Gastroesophageal sphincter (tissue), 4 donors: Measurements from ENCODE around the gene ADAMTSL3. TPM values are rescaled to one million over a fixed set of nuclear protein-coding genes. Genes with fewer than 3 reads are reported as not detected.
"Not testable (repeated sequence)": the region's sequence is repeated elsewhere in the genome, so short reads cannot be mapped to it uniquely, and the experiment has no call there.

Source experiments
- ATAC-seq: fragments of 150-250 bp; one replicate; pipeline ENCODE4 v1.9.1; 2016; ENCODE audit warnings: mild to moderate bottlenecking, moderate library complexity
- H3K27ac ChIP-seq, 4 donors: fragments of 200-600 bp; sonication (generic) in 3 of 4; 1 replicate in 3 of 4; 2 replicates in 1 of 4; pipeline ENCODE4 v1.5.1; 2016 to 2019
- H3K27me3 ChIP-seq: fragments of 200-600 bp; sonication (generic); one replicate; pipeline ENCODE4 v1.5.1; 2019
- H3K36me3 ChIP-seq, 2 donors: fragments of 200-600 bp; sonication (generic); one replicate each; pipeline ENCODE4 v1.5.1; 2019; ENCODE audit warnings: control low read depth in 1 of 2
- H3K4me1 ChIP-seq, 3 donors: fragments of 200-600 bp; sonication (generic); 1 replicate in 2 of 3; 2 replicates in 1 of 3; pipeline ENCODE4 v1.5.1; 2016 to 2019; ENCODE audit warnings: control low read depth in 2 of 3
- H3K4me3 ChIP-seq, 2 donors: fragments of 200-600 bp; sonication (generic); one replicate each; pipeline ENCODE4 v1.5.1; 2019; ENCODE audit warnings: mild to moderate bottlenecking in 1 of 2, moderate library complexity in 1 of 2
- H3K9me3 ChIP-seq, 3 donors: fragments of 200-600 bp; sonication (generic); one replicate each; pipeline ENCODE4 v1.5.1; 2017 to 2019; ENCODE audit warnings: control low read depth in 2 of 3
- EP300 ChIP-seq: sonication (generic); formaldehyde crosslinking; IDR thresholded peaks from one replicate; pipeline ENCODE4 v1.6.1; 2017; ENCODE audit warnings: antibody characterized with exemption, mild to moderate bottlenecking
- POLR2A ChIP-seq, 2 donors: fragments of 450-650 bp; IDR thresholded peaks; one replicate each; pipeline ENCODE4 v1.6.1; 2017; ENCODE audit warnings: antibody characterized with exemption in 2 of 2, mild to moderate bottlenecking in 2 of 2, moderate library complexity in 1 of 2
- POLR2AphosphoS5 ChIP-seq: sonication (generic); formaldehyde crosslinking; IDR thresholded peaks from one replicate; pipeline ENCODE4 v1.6.1; 2017; ENCODE audit warnings: antibody characterized with exemption
- WGBS, 2 donors: methylation state at CpG; one replicate each; pipeline ENCODE4 v1.1.5; 2018; ENCODE audit warnings: low coverage in 1 of 2; 5-methylcytosine and 5-hydroxymethylcytosine counted together
- total RNA-seq, 4 donors: library from RNA; depleted of rRNA; stranded (reverse); fragments of >200 nt; gene quantifications; one replicate each; pipeline ENCODE4 v1.1.0, GENCODE V29; 2016
- TF ChIP-seq, protein P1 (sequence below), 4 experiments: fragments of 200-600 bp in 2 of 4; fragments of 450-650 bp in 2 of 4; sonication (generic) in 1 of 4; IDR thresholded peaks; one replicate each; pipeline ENCODE4 v1.5.1; 2017 to 2019; ENCODE audit warnings: antibody characterized with exemption in 4 of 4, mild to moderate bottlenecking in 2 of 4, moderate library complexity in 2 of 4

Gene ADAMTSL3
- total RNA-seq, 4 donors from 2014 or later: 19.4 to 35.9 (median 24.1) TPM

DNA sequence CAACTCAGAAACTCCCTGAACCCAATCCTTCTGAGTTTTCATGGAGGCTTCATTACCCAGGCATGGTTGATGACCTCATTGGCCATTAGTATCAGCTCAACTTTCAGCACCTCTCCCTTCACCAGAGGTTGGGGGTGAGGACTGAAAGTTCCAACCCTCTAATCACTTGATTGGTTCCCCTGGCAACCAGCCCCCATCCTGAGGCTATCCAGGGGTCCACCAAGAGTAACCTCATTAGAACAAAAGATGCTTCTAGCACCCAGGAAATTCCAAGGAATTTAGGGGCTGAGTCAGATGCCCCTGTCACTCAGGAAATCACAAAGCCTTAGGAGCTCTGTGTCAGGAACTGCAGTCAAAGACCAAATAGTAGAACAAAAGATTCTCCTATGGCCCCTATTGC lies 43.8 kb downstream of the ADAMTSL3 start:
- TF ChIP-seq POLR2AphosphoS5: no peak
- TF ChIP-seq, protein P1, sequence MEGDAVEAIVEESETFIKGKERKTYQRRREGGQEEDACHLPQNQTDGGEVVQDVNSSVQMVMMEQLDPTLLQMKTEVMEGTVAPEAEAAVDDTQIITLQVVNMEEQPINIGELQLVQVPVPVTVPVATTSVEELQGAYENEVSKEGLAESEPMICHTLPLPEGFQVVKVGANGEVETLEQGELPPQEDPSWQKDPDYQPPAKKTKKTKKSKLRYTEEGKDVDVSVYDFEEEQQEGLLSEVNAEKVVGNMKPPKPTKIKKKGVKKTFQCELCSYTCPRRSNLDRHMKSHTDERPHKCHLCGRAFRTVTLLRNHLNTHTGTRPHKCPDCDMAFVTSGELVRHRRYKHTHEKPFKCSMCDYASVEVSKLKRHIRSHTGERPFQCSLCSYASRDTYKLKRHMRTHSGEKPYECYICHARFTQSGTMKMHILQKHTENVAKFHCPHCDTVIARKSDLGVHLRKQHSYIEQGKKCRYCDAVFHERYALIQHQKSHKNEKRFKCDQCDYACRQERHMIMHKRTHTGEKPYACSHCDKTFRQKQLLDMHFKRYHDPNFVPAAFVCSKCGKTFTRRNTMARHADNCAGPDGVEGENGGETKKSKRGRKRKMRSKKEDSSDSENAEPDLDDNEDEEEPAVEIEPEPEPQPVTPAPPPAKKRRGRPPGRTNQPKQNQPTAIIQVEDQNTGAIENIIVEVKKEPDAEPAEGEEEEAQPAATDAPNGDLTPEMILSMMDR (IDR thresholded peaks at IDR 0.05): no peak
- no peak for TF ChIP-seq POLR2A (IDR thresholded peaks at IDR 0.05)
- no peak for TF ChIP-seq EP300
- H3K4me1 ChIP-seq: peaks cover 3 to 53% (median 13%) of the 10 kb centered on the region in 3 donors
- no peaks in the 10 kb centered on the region for H3K9me3 ChIP-seq
- no peak overlapping the region for H3K4me3 ChIP-seq
- peak overlapping the region in 2 of 4 donors; percentile 3 to 24 for H3K27ac ChIP-seq
- H3K36me3 ChIP-seq: no peaks in the 10 kb centered on the region
- no peaks in the 10 kb centered on the region for H3K27me3 ChIP-seq
- no peak for ATAC-seq

DNA sequence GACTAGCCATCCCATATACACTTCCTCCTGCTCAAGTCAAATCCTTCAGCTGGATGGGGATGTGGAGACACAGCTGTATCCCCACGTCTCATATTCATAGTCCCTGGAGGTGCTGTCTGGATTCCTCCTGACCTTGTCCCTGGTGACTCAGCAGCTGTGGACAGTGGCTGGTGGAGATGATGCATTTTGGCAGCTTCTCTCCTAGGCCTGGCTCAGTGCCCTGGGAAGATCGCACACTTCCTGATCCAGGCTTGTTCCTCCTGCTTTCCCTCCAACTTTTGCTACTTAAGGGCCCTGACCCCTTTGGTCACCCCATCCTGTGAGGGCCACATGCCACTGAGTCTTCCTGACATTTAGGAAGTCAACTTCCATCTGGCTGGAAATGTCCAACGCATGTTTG lies 44.4 kb downstream of the ADAMTSL3 start:
- Histone ChIP-seq H3K27me3 (no peaks in the 10 kb centered on the region), H3K27ac (peak overlapping the region in 1 of 4 donors; percentile 10), H3K9me3 (no peaks in the 10 kb centered on the region), H3K4me3 (no peak overlapping the region), H3K36me3 (no peaks in the 10 kb centered on the region), H3K4me1 (peaks cover 2 to 48% (median 10%) of the 10 kb centered on the region in 3 donors)
- no peak for TF ChIP-seq POLR2A (IDR thresholded peaks at IDR 0.05)
- TF ChIP-seq POLR2AphosphoS5: peak; percentile 41
- 50 to 60% methylated on average over 1 to 2 of the region's 3 CpGs for WGBS, 2 donors
- peak; percentile 79 for ATAC-seq

DNA sequence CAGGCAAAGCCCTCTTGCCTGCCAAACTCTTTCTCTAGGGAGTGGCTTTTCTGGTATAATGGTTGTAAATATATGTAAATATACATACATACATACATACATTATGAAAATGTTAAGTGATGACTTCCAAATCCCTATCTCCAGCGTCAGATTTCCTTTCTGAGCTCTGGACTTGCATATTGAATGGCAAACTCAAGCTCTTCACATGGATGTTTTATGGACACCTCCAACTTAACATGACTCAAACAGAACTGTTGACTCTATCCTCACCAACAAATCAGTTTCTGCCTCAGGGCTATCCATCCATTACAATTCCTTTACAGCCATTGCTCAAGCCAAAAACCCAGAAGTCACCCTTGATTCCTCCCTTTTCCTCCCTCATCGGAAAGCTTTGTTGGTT lies 45.1 kb downstream of the ADAMTSL3 start:
- peaks cover 0 to 40% (median 9%) of the 10 kb centered on the region in 3 donors for H3K4me1 ChIP-seq
- WGBS, 2 donors: 47 to 60% methylated on average over 2 of the region's 2 CpGs
- peak overlapping the region in 1 of 4 donors; percentile 10 for H3K27ac ChIP-seq

DNA sequence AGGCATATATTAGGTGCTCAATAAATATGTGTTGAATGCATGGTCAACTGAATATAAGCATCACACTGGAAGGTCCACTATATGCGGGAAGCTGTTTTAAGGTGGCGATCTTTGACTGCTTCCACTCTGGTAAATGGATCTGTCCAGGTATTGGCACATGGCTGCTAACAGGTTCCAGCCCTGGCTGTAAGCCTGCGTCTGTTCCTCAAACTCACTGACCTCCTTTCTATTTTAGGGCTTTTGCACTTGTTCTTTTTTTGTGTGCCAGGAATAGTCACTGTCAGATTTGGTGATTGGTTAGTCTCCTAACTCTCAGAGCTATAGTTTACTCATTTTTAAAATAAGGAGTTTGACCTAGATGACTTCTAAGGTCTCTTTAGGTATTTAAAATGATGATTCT lies 46.2 kb downstream of the ADAMTSL3 start:
- no peaks in the 10 kb centered on the region for H3K27me3 ChIP-seq
- 70 to 73% methylated on average over 3 of the region's 3 CpGs for WGBS, 2 donors
- peak; percentile 40 for TF ChIP-seq POLR2AphosphoS5
- TF ChIP-seq, protein P1 (IDR thresholded peaks at IDR 0.05): no peak
- H3K4me1 ChIP-seq: peaks cover 0 to 30% (median 0%) of the 10 kb centered on the region in 3 donors
- no peak for ATAC-seq
- H3K4me3 ChIP-seq: no peak overlapping the region
- no peaks in the 10 kb centered on the region for H3K9me3 ChIP-seq
- peaks cover 0 to 2% of the 10 kb centered on the region in 2 donors for H3K36me3 ChIP-seq
- H3K27ac ChIP-seq: no peak overlapping the region

More for the DNA sequence above, 45.1 kb downstream of the ADAMTSL3 start:
- Histone ChIP-seq H3K36me3 (no peaks in the 10 kb centered on the region), H3K4me3 (no peak overlapping the region), H3K27me3 (no peaks in the 10 kb centered on the region), H3K9me3 (no peaks in the 10 kb centered on the region)
- ATAC-seq: no peak
- no peak for TF ChIP-seq POLR2A (IDR thresholded peaks at IDR 0.05)
- TF ChIP-seq POLR2AphosphoS5: no peak
- TF ChIP-seq EP300: no peak
- TF ChIP-seq, protein P1 (IDR thresholded peaks at IDR 0.05): no peak

DNA sequence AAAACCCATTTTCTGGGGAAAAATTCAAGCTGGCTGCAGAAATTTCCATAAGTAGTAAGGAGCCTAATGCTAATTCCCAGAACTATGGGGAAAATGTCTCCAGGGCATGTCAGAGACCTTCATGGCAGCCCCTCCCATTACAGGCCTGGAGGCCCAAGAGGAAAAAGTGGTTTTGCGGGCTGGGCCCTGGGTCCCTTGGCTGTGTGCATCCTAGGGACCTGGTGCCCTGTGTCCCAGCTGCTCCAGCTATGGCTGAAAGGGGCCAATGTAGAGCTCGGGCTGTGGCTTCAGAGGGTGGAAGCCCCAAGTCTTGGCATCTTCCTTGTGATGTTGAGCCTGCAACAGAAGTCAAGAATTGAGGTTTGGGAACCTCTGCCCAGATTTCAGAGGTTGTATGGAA lies 48.4 kb downstream of the ADAMTSL3 start:
- H3K4me3 ChIP-seq, H3K36me3 ChIP-seq, H3K27ac ChIP-seq, H3K4me1 ChIP-seq, H3K9me3 ChIP-seq, H3K27me3 ChIP-seq, ATAC-seq: not testable (repeated sequence)
- 100% methylated on average over 2 of the region's 2 CpGs; no CpG with 5 or more reads in 1 of the 2 donors for WGBS, 2 donors

DNA sequence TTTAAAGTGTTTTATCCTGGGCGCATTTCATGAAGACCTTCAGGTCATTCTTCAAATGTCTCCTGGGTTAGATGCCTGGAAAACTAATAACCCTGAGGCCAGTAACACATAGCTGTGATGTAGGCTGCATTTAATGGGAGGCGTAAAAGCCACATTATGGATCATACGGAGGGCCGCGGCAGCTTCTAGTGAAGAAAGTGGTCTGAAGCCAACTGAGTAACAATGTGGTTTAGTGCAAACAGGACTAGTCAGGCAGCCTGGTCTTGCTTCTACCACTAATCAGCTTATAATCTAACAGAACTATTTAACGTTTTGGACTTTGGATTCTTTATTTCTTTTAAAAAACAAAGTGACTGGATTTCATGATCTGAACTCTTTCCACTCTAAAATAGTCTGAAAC lies 54.4 kb downstream of the ADAMTSL3 start:
- H3K9me3 ChIP-seq: no peaks in the 10 kb centered on the region
- 90 to 100% methylated on average over 2 to 6 of the region's 6 CpGs for WGBS, 2 donors
- H3K27me3 ChIP-seq: no peaks in the 10 kb centered on the region
- no peak overlapping the region for H3K4me3 ChIP-seq
- H3K4me1 ChIP-seq: peaks cover 0 to 3% (median 0%) of the 10 kb centered on the region in 3 donors
- peaks cover 0 to 8% of the 10 kb centered on the region in 2 donors for H3K36me3 ChIP-seq
- no peak overlapping the region for H3K27ac ChIP-seq
- no peak for ATAC-seq
- no peak for TF ChIP-seq EP300
- TF ChIP-seq POLR2AphosphoS5: no peak
- TF ChIP-seq, protein P1 (IDR thresholded peaks at IDR 0.05): no peak
- no peak for TF ChIP-seq POLR2A (IDR thresholded peaks at IDR 0.05)
